ENCODE data around the gene SPR.

The SPR gene

GRCh38 chr2:72887032-72887739, at the start of gene SPR:
TSS of gene SPR (plus strand) at chr2:72887408. CDS start at chr2:72887433, 25 bp downstream.
- DNase-seq (ENCODE audit: low spot score): peak; percentile 23

- no peak for DNase-seq (ENCODE audit: low spot score)
These were observed 47.1 kb upstream of the SPR start for GRCh38 chr2:72840066-72840465.

- DNase-seq (ENCODE audit: low spot score): no peak
These were observed 45.6 kb upstream of the SPR start for GRCh38 chr2:72841462-72842125.

GRCh38 chr2:72843301-72843700, 43.9 kb upstream of the SPR start:
- DNase-seq (ENCODE audit: low spot score): no peak

GRCh38 chr2:72846171-72847095, 40.8 kb upstream of the SPR start:
- DNase-seq (ENCODE audit: low spot score): no peak

- no peak for DNase-seq (ENCODE audit: low spot score)
These were observed 39.5 kb upstream of the SPR start for GRCh38 chr2:72847534-72848315.

- DNase-seq (ENCODE audit: low spot score): no peak
These were observed 38.6 kb upstream of the SPR start for GRCh38 chr2:72848436-72849137.

- no peak for DNase-seq (ENCODE audit: low spot score)
These were observed 38.1 kb upstream of the SPR start for GRCh38 chr2:72849138-72849462.

- DNase-seq (ENCODE audit: low spot score): no peak
These were observed 35.9 kb upstream of the SPR start for GRCh38 chr2:72851333-72851732.

GRCh38 chr2:72859831-72860262, 27.4 kb upstream of the SPR start:
- DNase-seq (ENCODE audit: low spot score): peak; percentile 68

GRCh38 chr2:72862239-72862988, 24.8 kb upstream of the SPR start:
- DNase-seq (ENCODE audit: low spot score): peak; percentile 86

- no peak for DNase-seq (ENCODE audit: low spot score)
These were observed 24.2 kb upstream of the SPR start for GRCh38 chr2:72863046-72863445.

GRCh38 chr2:72864500-72864899, 22.7 kb upstream of the SPR start:
- DNase-seq (ENCODE audit: low spot score): no peak

GRCh38 chr2:72871060-72871459, 16.1 kb upstream of the SPR start:
- DNase-seq (ENCODE audit: low spot score): no peak

GRCh38 chr2:72871880-72872279, 15.3 kb upstream of the SPR start:
- no peak for DNase-seq (ENCODE audit: low spot score)

GRCh38 chr2:72883356-72883962, 3.7 kb upstream of the SPR start:
- no peak for DNase-seq (ENCODE audit: low spot score)

- no peak for DNase-seq (ENCODE audit: low spot score)
These were observed 640 bp upstream of the SPR start for GRCh38 chr2:72886505-72887031.

GRCh38 chr2:72887740-72888437, 681 bp downstream of the SPR start:
- DNase-seq (ENCODE audit: low spot score): peak; percentile 44

Data from CD4-positive, alpha-beta T cell treated with Interleukin-2 at 100 ng/mL for 4 hours (primary cell).